Amniotic stem cell (primary cell): ENCODE data around the gene NUP50.

Experiments
- DNase-seq: peaks from one replicate; lab custom pipeline; 2025; lab: John Stamatoyannopoulos, UW

NUP50 gene, protein sequence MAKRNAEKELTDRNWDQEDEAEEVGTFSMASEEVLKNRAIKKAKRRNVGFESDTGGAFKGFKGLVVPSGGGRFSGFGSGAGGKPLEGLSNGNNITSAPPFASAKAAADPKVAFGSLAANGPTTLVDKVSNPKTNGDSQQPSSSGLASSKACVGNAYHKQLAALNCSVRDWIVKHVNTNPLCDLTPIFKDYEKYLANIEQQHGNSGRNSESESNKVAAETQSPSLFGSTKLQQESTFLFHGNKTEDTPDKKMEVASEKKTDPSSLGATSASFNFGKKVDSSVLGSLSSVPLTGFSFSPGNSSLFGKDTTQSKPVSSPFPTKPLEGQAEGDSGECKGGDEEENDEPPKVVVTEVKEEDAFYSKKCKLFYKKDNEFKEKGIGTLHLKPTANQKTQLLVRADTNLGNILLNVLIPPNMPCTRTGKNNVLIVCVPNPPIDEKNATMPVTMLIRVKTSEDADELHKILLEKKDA

DNA sequence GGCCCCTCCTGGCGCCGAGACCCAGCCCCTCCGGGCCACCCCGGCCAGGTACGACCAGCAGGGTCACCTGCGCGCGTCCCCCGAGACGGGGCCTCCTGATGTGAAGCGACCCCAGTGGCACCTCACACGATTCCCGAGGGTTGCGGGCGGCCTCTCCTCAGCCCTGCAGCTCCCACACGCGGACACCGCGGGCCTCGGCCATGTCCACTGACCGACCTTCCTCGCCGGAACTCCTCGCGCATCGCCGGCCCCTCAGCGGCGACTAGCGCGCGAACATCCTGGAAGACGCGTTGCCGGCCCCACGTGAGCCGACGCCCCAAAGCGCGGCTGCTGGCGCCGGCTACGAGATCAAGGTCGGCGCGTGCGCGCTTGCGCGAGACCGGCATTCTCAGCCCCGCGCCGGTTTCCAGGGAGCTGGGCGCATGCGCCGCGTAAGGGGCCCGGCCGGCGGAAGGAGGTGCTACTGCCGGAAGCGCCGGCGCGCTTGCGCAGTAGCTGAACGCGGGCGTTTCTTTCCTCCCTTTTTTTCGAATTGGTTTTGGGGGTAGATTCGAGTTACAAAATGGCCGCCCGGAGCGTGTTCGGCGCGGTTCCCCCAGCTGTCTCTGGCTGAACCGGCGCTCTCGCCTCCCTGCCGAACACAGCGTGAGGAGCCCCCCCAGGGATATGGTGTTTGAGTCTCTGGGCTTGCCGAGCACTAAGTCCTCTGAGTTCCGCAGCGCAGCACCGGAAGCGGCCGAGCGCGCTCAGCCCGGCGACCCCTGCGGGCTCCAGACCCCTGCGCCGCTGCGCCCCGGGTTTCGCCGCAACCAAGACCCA lies at the start of gene NUP50:
TSS of gene NUP50 (plus strand) at position 475 of the 819 bp plus-strand sequence. CDS start 4,253 bp downstream, outside the sequence.
- peak; percentile 88 for DNase-seq

DNA sequence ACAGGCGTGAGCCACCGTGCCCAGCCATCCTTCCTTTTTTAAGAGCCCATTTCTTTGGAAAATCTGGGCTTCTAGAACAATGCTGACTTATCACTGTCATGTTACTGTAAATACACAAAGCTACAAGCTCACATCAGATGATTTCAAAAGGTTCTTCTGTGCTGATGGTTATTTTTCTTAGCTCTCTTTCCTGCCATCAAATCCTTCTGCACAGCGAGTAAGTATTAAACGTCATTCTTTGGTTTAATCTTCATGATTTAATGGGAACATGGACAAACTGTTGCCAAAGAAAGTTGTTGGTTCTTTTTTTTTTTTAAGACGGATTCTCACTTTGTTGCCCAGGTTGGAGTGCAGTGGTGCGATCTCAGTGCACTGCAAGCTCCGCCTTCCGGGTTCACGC lies 43.3 kb upstream of the NUP50 start:
- no peak for DNase-seq

DNA sequence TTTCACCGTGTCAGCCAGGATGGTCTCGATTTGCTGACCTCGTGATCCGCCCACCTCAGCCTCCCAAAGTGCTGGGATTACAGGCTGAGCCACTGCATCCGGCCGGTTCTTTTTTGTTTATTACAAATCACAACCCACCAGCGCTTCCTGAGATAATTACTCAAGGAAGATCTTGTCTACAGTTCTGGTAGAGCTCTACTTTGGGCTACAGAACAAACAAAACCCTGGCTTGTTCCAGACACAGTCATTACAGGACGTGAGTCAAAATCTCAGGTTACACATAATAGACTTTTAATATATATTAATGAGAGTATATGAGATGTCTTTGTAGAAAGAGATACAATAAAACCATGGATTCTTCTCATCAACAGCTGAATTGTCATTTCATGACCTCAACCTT lies 42.8 kb upstream of the NUP50 start:
- no peak for DNase-seq

DNA sequence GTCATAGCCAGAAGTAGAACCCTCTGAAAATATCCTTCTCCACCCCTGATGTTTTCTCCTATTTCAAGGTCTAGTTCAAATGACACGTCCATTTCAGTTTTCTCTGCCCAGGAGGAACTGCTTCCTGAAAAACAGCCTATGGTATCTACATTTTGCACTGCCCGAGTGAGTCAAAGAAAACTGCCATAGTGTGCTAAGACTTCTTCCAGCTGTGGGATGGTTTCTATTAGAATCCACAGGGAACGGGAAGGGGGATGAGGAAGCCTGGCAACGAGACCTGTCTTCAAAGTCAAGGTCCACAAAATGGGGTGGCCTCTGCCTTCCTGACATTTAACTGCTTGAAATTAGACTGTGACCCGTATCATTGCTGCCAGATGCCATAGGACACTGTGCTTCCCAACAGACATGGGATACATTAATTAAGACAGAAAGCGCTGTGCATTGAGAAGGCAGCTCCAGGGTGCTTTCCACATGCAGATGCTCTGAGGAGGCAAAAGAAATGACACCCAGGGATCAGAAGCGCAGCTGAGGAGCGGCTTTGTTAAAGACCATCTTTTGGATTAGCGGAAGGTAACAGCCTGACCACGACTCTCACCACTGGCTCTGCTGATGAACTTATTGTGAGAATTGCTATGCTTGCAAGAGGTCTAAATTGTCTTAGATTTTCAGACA lies 39.4 kb upstream of the NUP50 start:
- no peak for DNase-seq

DNA sequence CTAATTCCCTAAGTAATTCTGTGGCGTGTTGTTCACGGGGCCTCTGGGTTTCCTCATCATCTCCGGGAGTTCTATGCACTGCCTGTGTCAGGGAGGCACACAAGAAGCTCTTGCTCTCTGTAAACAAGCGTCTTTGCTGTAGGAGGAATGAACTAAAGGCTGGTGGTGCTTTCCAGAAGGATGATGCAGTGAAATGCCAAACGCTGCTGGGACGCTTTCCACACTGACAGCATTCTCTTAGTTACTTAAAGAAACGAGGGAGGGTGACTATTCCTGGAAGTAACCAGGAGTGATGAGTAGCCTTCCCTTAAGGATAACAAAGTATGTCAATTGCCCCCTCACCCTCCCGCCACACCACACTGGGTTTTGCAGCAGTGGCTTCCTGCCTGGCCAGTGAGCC lies 38.5 kb upstream of the NUP50 start:
- no peak for DNase-seq

DNA sequence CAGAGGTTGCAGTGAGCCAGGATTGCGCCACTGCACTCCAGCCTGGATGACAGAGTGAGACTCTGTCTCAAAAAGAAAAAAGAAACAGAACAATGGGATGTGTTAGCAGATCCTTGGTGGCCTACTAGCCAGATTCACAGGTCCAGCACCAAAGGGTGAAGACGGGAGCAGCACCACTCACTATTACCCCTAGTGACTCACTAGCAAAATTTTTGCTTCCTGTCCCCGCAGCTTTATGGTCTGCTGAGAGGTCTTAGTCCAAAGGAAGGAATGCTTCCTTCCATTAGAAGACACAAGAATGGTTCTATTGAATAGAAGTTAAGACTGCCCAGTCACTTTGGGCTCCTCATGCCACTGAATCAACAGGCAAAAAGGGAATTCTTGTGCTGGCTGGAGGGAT lies 35.9 kb upstream of the NUP50 start:
- DNase-seq, result no peak

DNA sequence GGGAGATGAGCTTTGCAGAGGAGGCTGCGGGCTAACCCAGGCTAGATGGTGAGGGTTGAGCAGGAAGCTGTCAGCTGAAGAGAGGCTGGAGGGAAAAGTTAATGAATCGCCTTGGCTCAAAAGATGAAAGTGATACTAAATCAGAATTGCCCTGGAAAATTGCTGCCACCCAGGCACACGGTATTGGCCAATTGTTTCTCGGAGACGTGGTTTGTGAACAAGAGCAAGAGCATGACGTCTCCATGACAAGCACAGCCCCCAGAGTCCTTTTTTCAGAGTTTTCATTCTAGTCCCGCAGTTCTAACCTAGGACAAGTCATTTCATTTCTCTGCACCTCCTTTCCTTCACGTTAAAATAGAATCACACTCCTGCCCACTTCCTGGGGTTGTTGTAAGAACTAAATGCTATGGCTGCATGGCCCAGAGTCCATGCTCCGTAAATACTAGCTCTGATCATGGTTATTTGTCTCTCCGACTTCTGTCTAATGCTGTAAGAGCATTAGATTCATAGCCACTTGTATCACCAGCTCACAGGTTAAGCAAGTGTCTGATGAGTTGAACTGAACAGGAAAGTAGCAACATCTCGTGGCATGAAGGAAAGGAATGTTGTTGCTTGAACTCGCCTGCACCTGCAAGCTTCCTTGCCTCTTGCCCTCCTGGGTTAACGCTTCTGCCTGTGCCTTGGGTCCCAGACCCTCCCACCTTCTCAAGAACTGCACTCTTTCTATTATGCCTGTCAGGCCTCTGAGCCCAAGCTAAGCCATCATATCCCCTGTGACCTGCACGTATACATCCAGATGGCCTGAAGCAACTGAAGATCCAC lies 33.8 kb upstream of the NUP50 start:
- DNase-seq, result no peak

DNA sequence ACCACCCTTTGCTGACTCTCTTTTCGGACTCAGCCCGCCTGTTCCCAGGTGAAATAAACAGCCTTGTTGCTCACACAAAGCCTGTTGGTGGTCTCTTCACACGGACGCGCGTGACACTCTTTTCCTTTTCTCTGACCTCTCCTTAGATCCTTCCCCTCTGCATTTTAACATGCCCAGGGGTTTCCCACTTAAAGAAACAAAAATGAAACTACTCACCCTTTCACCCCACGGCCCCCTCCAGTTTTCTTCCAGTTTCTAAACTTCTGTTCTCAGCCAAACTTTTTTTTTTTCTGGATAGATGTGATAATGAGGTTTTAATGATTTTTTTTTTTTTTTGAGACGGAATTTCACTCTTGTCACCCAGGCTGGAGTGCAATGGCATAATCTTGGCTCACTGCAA lies 32.8 kb upstream of the NUP50 start:
- no peak for DNase-seq

DNA sequence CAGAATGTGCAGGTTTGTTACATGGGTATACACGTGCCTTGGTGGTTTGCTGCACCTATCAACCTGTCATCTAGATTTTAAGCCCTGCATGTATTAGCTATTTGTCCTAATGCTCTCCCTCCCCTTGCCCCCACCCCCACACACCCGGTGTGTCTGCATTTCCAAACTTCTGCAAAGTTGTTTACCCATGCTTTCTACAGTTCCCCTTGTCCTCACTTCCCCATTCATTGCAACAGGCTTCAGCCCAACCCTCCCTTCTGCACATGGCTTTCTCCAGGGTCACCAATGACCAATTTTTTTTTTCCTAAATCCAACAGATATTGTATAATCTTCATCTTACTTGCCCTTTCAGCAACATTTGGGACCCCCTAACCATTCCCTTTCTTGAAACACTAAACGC lies 32.0 kb upstream of the NUP50 start:
- DNase-seq, result no peak

DNA sequence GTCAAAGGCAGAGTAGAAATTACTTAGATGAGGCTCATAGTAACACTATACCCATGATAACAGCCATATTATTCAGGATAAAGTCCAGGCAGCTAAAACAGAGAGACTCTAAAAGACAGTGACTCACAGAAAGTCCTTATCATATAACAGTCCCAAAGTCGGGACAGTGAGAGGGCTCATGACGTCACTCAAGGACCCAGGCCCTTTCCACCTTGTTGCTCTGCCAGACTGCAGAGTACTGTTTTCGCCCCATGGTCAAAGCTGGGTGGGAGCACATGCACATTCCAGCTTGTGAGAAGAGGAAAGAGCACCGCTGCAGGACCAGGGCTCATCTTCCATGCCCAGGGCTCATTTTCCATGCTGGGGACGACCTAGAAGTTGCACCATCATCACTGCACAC lies 29.4 kb upstream of the NUP50 start:
- DNase-seq, result no peak

DNA sequence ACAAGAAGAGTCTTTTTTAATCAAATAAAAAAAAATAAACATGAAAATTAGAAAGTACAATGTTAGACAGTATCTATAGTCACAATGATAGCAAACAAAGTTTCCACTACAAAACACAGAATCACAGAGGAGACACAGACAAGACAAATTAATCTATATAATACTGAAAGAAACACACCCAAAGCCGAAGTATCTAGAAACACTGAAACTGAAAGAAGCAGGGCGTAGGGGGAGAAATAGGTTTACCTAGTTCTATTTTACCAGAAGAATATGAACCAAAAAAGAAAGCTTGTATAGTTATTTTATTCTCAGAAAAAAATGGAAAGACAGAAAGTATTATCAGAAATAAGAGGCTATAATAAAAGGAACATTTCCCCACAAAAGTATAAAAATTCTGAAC lies 27.1 kb upstream of the NUP50 start:
- DNase-seq, result no peak

DNA sequence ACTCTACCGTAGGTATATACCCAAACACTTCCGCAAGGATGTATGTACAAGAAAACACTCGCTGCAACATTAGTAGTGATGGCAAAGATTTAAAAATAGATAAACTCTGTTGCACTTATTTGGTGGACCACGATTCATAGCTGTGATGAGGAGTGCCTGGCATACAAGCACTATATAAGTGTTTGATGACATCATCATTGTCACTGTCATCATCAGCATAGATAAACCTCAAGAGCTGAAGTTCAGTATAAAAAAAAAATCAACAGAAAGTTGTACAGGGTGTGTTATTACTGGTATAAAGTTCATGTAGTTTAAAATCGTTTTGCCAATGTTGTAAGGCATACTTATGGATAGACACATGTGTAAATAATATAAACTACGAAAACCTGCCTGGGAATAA lies 24.0 kb upstream of the NUP50 start:
- no peak for DNase-seq

DNA sequence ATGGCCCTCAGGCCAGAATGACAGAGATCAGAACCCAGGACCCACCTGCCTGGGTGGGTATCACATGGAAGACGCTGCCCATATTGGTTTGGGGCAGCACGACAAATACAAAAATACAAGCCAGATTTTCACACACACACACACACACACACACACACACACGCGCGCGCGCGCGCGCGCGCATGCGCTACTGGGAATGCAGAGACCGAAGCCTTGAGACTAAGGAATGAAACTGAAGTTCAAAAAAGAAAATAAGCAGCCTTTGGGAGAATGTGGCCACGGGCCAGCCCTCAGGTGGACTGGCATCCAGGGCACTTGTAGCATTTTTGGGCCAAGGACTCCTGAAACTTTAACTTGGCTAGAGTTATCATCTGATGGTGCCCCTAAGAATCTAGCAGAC lies 21.3 kb upstream of the NUP50 start:
- no peak for DNase-seq

DNA sequence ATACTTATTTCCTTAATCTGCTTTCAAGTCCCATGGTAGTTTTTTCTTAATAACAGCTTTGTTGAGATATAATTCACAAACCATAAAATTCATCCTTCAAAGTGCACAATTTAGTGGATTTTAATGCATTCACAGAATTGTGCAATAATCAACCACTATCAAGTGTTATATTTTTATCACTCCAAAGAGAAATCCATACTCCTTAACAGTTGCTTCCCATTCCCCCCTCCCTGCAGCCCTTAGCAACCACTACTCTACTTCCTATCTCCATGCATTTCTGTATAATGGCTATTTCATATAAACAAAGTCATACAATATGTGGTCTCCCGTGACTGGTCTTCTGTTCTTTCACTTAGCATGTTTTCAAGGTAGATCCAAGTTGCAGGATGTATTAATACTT lies 18.8 kb upstream of the NUP50 start:
- no peak for DNase-seq

DNA sequence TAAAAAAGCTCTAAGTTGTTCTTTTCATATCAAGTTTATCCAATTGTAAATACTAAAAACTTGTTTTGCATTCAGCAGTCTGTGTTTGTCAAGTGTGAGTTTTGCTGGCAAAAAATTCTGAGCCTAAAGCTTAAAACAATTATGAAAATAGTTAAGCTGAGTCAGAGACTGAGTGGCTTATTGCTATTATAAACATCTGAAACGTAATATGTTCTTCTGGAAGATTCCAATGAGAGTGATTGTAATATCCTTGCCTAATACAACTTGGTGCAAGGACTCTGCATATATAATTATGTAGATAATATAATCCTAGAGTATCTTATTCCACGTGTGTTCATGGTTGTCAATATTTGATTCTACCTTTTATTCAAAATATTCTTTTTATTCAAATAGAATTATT lies 14.1 kb upstream of the NUP50 start:
- no peak for DNase-seq

DNA sequence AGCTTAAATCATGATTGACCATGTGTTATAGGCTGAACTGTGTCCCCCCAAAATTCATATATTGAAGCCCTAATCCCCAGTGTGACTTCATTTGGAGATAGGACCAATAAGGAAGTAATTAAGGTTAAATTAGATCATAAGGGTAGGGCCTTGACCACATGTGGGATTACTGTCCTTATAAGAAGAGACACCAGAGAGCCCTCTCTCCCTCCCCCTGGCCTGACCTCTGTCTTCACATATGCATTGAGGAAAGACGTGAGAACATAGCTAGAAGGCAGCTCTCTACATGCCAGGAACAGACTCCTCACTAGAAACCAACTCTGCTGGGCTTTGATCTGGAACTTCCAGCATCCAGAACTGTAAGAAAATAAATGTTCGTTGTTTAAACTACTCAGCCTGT lies 13.6 kb upstream of the NUP50 start:
- no peak for DNase-seq

DNA sequence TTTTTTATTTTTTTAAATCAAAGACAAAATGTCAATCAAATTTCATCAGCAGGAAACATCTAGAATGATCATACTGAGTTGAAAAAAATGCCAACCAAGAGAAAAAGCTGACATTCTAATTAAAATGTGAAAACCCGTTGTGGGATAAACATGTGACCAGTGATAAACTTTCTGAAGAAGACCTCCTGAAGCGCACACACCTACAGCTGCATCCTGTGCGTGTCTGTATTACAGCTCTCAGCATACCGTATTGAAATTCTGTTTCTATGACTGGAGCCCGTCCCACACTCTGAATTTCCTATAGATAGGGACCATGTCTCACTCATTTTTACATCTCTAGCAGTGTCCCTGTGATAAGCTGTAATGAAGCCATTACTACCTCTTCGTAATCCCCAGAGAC lies 12.2 kb upstream of the NUP50 start:
- no peak for DNase-seq

DNA sequence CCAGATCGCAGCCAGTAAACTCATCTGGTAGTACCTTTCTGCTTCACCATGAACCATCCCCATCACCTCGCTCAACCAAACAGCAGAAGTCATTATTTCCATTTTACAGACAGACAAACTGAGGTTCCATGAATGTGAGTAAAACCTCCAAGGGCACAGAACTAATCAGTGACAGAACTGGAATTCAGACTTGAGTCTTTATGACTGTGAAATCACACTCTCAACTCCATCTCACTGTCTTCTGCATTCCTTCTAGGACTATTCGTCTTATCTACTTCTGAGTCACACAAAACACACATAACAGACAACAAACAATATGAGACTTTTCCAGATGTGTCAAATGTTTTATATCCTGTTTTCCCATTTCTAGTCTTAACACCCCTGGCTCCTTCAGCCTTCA lies 9.3 kb upstream of the NUP50 start:
- DNase-seq, result no peak

DNA sequence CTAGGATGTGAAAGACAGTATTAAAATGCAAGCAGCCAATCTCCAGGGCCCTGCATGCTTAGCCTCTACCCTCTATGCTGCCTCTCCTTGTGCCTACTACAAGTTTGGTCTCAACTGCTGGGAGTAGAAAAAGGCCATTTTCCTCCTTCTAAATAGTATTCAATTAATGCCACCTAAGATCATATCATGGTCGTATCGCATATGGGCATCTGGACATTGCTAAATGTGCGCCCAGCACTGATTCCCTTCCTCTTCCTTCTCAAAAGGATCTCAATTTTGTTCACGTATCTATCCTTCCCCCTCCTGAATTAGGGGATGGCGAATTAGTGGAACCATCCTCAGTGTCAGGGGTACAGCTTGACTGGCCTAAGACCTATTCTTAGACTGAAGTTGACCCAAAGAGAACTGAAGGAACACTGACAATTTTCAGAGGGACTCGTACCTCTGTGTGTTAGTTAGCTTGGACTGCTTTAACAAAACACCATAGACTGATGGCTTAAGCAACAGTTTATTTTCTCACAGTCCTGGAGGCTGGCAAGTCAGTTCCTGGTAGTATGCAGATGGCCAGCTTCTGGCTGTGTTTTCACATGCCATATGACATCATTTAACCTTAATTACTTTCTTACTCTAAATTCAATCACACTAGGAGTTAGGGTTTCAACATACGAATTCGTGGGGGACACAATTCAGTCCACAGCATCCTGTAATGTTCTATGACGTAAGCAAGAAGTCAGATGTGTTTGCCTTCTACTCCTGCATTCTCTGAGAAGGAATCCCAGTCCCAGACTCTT lies 8.5 kb upstream of the NUP50 start:
- DNase-seq, result no peak

DNA sequence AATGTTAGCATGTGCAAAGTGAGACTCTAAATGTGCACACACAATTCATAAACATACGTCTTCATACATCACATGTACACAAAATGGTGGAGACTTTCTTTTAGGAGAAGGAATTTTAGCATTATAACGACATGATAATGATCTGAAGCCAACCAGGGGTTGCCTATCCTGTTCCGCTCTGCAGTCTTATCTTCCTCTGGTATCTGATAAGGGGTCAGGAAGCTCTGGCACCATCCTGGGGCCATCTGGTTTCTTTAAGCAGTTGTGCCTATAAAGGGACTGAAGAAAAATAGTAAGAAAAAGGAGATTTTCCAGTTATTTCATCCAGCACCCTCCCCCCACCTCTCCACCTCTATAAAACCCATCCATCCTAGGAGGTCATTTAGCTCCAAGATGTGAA lies 5.8 kb upstream of the NUP50 start:
- DNase-seq, result no peak
